Endothelial cell of umbilical vein (primary cell): Measurements from ENCODE around the gene RNFT2. TPM values are rescaled to one million over a fixed set of nuclear protein-coding genes. Genes with fewer than 3 reads are reported as not detected.
A peak's percentile ranks its signal among the peaks of the same experiment; 100 is the strongest.

Experiments
- BruUV-seq: library from RNA; stranded (reverse); fragments of 400-500 nt; replicated peaks from 2 replicates; lab custom pipeline; 2021; lab: Mats Ljungman, UMichigan
- CTCF ChIA-PET: fragments of 300-600, 350-600 bp; sonication (Branson Sonifier 250); formaldehyde crosslinking; loops from one replicate; lab custom pipeline; 2021; ENCODE audit warnings: antibody characterized with exemption, inconsistent platforms; lab: Charles Lee
- POLR2A ChIA-PET: fragments of 300-600, 350-600 bp; sonication (Branson Sonifier 250); formaldehyde crosslinking; loops from one replicate; lab custom pipeline; 2021; ENCODE audit warnings: antibody characterized with exemption, inconsistent platforms; lab: Charles Lee
- DNase-seq: peaks from one replicate; pipeline ENCODE4 v3.0.0-alpha.2; 2011; ENCODE audit warnings: low read depth, low spot score
- FAIRE-seq: peaks from 2 replicates; lab custom pipeline; 2011; peaks lifted over from hg19 to GRCh38; lab: Jason Lieb, UNC
- H2AFZ ChIP-seq: 2 replicates; pipeline ENCODE4 v1.6.0; 2012; ENCODE audit warnings: low read depth, low read length, control low read depth, inconsistent platforms
- H3K27ac ChIP-seq: 2 replicates; pipeline ENCODE4 v1.5.1; 2011; ENCODE audit warnings: low read depth, mild to moderate bottlenecking, control low read depth, low read length, moderate library complexity; ENCODE audit not compliant: insufficient read depth
- H3K27me3 ChIP-seq, 2 experiments: 2 replicates each; pipeline versions ENCODE4 v1.6.0 to v1.6.1; 2011; ENCODE audit warnings: low read length in 2 of 2, mixed read lengths in 1 of 2; ENCODE audit not compliant: control insufficient read depth in 2 of 2, insufficient read depth in 2 of 2
- H3K36me3 ChIP-seq, 2 experiments: 2 replicates in 1 of 2; 3 replicates in 1 of 2; pipeline ENCODE4 v1.5.1; 2011; ENCODE audit warnings: low read length in 2 of 2, mild to moderate bottlenecking in 1 of 2, moderate library complexity in 1 of 2; ENCODE audit not compliant: control insufficient read depth in 2 of 2, insufficient read depth in 2 of 2; ENCODE audit errors: extremely low read depth in 1 of 2
- H3K4me1 ChIP-seq: 3 replicates; pipeline ENCODE4 v1.5.1; 2011; ENCODE audit warnings: mild to moderate bottlenecking, low read length; ENCODE audit not compliant: control insufficient read depth, insufficient read depth; ENCODE audit errors: extremely low read depth
- H3K4me2 ChIP-seq: 2 replicates; pipeline ENCODE4 v1.6.1; 2011; ENCODE audit warnings: low read length, control low read depth, mixed read lengths; ENCODE audit not compliant: insufficient read depth
- H3K4me3 ChIP-seq, 3 experiments: fragments of 200-600 bp in 1 of 3; sonication (generic), shearing (Covaris generic) in 1 of 3; replicated peaks in 1 of 3; 2 replicates each; pipeline ENCODE4 v1.5.1; 2011 to 2016; ENCODE audit warnings: control low read depth in 3 of 3, low read length in 3 of 3, mild to moderate bottlenecking in 2 of 3, inconsistent platforms in 1 of 3, low read depth in 1 of 3, moderate library complexity in 1 of 3; ENCODE audit not compliant: insufficient read depth in 1 of 3
- H3K79me2 ChIP-seq: 2 replicates; pipeline ENCODE4 v1.6.0; 2012; ENCODE audit warnings: low read length, inconsistent platforms; ENCODE audit not compliant: control insufficient read depth, insufficient read depth
- H3K9ac ChIP-seq: replicated peaks from 2 replicates; pipeline ENCODE3; 2011; ENCODE audit warnings: low read length, control low read depth; ENCODE audit not compliant: insufficient read depth; ENCODE audit errors: extremely low read depth
- H3K9me1 ChIP-seq: replicated peaks from 3 replicates; pipeline ENCODE4 v1.6.0; 2011; ENCODE audit warnings: mild to moderate bottlenecking, low read length; ENCODE audit not compliant: control insufficient read depth, insufficient read depth; ENCODE audit errors: extremely low read depth
- H3K9me3 ChIP-seq: replicated peaks from 2 replicates; pipeline ENCODE4 v1.5.1; 2012; ENCODE audit warnings: low read length, inconsistent platforms; ENCODE audit not compliant: control insufficient read depth, insufficient read depth
- H4K20me1 ChIP-seq: replicated peaks from 2 replicates; pipeline ENCODE3; 2011; ENCODE audit warnings: mild to moderate bottlenecking, low read length; ENCODE audit not compliant: control insufficient read depth, insufficient read depth; ENCODE audit errors: extremely low read depth
- FOS ChIP-seq: IDR thresholded peaks from 2 replicates; pipeline ENCODE4 v1.6.1; 2011; ENCODE audit warnings: mild to moderate bottlenecking, low read length, moderate library complexity, borderline replicate concordance; ENCODE audit not compliant: insufficient read depth
- JUN ChIP-seq: IDR thresholded peaks from 2 replicates; pipeline ENCODE4 v1.6.1; 2011; ENCODE audit warnings: borderline replicate concordance, low read depth; ENCODE audit not compliant: insufficient read length, insufficient read depth
- MYC ChIP-seq: IDR thresholded peaks from one replicate; pipeline ENCODE4 v1.6.1; 2011; ENCODE audit warnings: mild to moderate bottlenecking, low read depth, low read length
- dilution Hi-C: fragments of 300-500 bp; cut with MboI; formaldehyde crosslinking; loops from one replicate; pipeline ENCODE4 v1.15.0; 2019; ENCODE audit warnings: low sequenced_read_pairs; ENCODE audit not compliant: extremely low pct_ligation_motif_present
- intact Hi-C: fragments of 100-400 bp; cut with micrococcal nuclease; formaldehyde crosslinking; loops from one replicate; pipeline ENCODE4 v1.10.0; 2022
- polyA plus RNA-seq, 4 experiments: library from polyadenylated mRNA; depleted of rRNA in 3 of 4; stranded (reverse) in 3 of 4; unstranded in 1 of 4; fragments of >200 nt; gene quantifications; 2 replicates each; pipeline versions ENCODE4 v1.2.1 to v1.2.3, GENCODE V29; 2011 to 2012; ENCODE audit warnings: missing spikeins in 1 of 4
- total RNA-seq: library from RNA; stranded (reverse); gene quantifications from 2 replicates; pipeline ENCODE4 v1.2.3, GENCODE V29; 2021
- TF ChIP-seq, protein P1 (sequence below), 2 donors: IDR thresholded peaks; 1 replicate in 1 of 2; 2 replicates in 1 of 2; pipeline ENCODE4 v1.5.1; 2011; ENCODE audit warnings: low read length in 2 of 2, mild to moderate bottlenecking in 2 of 2, moderate library complexity in 2 of 2, control low read depth in 1 of 2, inconsistent platforms in 1 of 2, low read depth in 1 of 2; ENCODE audit not compliant: insufficient read depth in 1 of 2; ENCODE audit errors: extremely low read depth in 1 of 2

RNFT2 gene
- total and polyA plus RNA-seq, 2 donors (not counting 3 experiments of a cell fraction or from before 2014, with no cell fraction given) = 1.4 to 6.6 TPM

DNA sequence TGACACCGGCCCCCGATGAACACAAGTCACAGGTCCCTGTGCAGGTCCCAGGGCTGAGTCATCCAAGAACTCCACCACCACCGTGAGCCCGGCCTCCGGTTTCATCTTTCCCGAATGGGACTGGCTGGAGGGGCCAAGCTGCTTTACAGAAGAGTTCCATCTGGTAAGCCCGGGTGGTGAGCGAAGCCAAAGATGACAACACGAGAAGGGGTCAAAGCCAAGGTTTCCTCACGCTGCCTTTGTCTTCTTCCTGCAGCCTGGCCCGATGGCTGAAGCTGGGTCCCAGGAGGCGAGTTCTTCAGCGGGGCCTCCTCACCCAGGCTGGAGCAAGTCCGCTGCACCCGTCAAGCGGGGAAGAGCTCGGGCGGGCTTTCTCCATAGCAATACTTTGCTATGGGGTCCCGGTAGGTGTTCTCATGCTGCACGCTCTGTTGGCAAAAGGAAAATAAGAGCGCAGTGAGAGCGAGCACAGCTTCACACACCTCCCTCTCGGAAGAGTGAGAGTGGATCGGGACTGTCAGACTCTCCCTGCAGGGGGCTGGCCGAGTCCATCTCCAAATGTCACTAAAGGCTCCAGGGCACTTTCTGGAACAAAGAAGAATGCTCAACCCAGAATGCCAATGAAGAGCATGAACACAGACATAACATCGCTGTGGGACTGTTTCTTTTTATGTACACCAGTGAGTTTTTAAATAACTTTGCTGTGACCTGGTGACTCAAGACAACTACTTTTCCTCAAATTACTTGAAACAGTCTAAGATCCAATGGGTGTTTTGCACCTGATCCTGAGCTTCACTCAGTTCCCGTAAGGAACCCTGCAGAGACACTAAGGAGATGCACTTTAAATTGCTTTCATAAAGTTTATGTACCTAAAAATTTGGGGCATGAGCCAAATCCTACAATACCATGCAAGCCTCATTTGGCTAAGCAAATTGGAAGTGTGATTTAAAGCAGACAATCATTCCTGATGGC lies 20.4 kb upstream of the RNFT2 start:
- Histone ChIP-seq H3K9me1 (no peaks in the 10 kb centered on the region), H3K27me3 (no peaks in the 10 kb centered on the region), H3K4me3 (no peak overlapping the region), H3K9me3 (no peaks in the 10 kb centered on the region), H3K4me1 (peaks cover 19% of the 10 kb centered on the region), H3K79me2 (no peaks in the 10 kb centered on the region), H3K27ac (peak overlapping the region; percentile 66), H3K4me2 (peak overlapping the region; percentile 78), H4K20me1 (no peaks in the 10 kb centered on the region), H3K9ac (no peak overlapping the region), H3K36me3 (peaks cover 4 to 15% of the 10 kb centered on the region in 2 experiments), H2AFZ (no peak overlapping the region)
- DNase-seq (no peak), FAIRE-seq (no peak)
- BruUV-seq = no TSS peak
- dilution Hi-C loops (no loop called here), intact Hi-C loops (loop anchor here (2.0 kb wide), 1 partner anchor 19 kb away; no protein-coding TSS in a partner anchor)
- ChIA-PET POLR2A (no interaction called here), CTCF (interaction anchor here (1.0 to 2.7 kb wide), 8 partner anchors 8 to 421 kb away, joined by 3 to 17 read pairs (median 5); partner anchors contain the start of genes HRK, RNFT2 and SPRING1)
- TF ChIP-seq JUN (no peak), MYC (no peak)

DNA sequence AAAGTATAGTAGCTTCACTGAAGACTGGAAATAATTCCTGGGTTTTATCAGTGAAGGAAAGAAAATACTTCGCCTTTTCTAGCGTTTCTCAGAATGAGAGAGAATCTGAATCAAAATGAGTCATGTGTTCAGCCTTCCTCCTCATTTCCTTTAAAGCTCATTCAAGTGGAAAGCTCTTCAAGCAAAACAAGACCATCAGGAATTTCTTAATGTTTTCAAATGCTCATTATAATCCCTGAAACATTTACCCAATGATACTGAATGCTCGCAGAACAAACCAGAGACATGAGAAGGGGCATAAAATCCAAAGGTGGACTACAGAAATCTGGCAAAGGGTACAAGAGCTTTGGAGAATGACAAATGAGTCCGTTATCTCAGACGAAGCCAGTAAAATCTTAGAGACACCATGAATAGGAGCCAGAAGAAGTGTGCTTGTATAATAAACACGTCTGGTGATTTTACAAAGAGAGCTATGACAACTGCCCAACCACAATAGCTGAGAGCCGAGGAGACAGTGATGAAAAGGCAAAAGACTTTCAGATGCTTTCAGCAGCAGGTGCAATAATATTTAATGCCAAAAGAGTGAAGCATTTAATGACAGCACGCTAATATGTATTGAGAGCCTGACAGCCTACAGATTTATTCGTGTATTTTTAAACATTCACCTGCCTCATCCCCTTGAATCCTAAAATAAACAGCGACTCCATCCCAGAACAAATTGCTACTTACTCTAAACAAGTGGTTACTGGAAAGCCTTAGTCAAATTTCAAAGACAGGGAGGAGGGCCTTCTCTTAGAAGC lies 19.3 kb upstream of the RNFT2 start:
- H3K4me3 ChIP-seq = peak overlapping the region in 1 of 3 experiments; percentile 13
- no peaks in the 10 kb centered on the region for H3K79me2 ChIP-seq
- H3K9me1 ChIP-seq = no peaks in the 10 kb centered on the region
- ChIA-PET POLR2A (interaction anchor here (0.6 kb wide), 1 partner anchor 295 kb away, joined by 3 read pairs; no protein-coding TSS in a partner anchor), CTCF (interaction anchor here (1.0 to 2.7 kb wide), 9 partner anchors 9 to 420 kb away, joined by 3 to 17 read pairs (median 4); partner anchors contain the start of genes HRK, RNFT2 and SPRING1)
- peaks cover 4 to 17% of the 10 kb centered on the region in 2 experiments for H3K36me3 ChIP-seq
- no TSS peak for BruUV-seq
- no peaks in the 10 kb centered on the region for H3K27me3 ChIP-seq
- no peaks in the 10 kb centered on the region for H3K9me3 ChIP-seq
- DNase-seq = peak; percentile 75
- peaks cover 19% of the 10 kb centered on the region for H3K4me1 ChIP-seq
- no peaks in the 10 kb centered on the region for H4K20me1 ChIP-seq
- peak; percentile 90 for FAIRE-seq
- dilution Hi-C loops (no loop called here), intact Hi-C loops (loop anchor here (2.0 kb wide), 1 partner anchor 18 kb away; no protein-coding TSS in a partner anchor)
- H3K4me2 ChIP-seq = peak overlapping the region; percentile 78
- H3K9ac ChIP-seq = peak overlapping the region; percentile 8
- peak overlapping the region; percentile 66 for H3K27ac ChIP-seq
- peak; percentile 81 for TF ChIP-seq FOS
- TF ChIP-seq JUN = peak; percentile 64
- TF ChIP-seq, protein P1, sequence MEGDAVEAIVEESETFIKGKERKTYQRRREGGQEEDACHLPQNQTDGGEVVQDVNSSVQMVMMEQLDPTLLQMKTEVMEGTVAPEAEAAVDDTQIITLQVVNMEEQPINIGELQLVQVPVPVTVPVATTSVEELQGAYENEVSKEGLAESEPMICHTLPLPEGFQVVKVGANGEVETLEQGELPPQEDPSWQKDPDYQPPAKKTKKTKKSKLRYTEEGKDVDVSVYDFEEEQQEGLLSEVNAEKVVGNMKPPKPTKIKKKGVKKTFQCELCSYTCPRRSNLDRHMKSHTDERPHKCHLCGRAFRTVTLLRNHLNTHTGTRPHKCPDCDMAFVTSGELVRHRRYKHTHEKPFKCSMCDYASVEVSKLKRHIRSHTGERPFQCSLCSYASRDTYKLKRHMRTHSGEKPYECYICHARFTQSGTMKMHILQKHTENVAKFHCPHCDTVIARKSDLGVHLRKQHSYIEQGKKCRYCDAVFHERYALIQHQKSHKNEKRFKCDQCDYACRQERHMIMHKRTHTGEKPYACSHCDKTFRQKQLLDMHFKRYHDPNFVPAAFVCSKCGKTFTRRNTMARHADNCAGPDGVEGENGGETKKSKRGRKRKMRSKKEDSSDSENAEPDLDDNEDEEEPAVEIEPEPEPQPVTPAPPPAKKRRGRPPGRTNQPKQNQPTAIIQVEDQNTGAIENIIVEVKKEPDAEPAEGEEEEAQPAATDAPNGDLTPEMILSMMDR (IDR thresholded peaks at IDR 0.05; ENCODE audit: extremely low read depth in 1 of 2, insufficient read depth in 1 of 2, low read depth in 1 of 2, low read length in 2 of 2) = no peak
- peak overlapping the region; percentile 34 for H2AFZ ChIP-seq
